ENCODE results near the gene POLR2E. TPM values are rescaled to one million over a fixed set of nuclear protein-coding genes. Genes with fewer than 3 reads are reported as not detected.
A peak's percentile ranks its signal among the peaks of the same experiment; 100 is the strongest.

POLR2E gene
- total and polyA plus RNA-seq, 11 donors: 116 to 220 (median 139) TPM

DNA sequence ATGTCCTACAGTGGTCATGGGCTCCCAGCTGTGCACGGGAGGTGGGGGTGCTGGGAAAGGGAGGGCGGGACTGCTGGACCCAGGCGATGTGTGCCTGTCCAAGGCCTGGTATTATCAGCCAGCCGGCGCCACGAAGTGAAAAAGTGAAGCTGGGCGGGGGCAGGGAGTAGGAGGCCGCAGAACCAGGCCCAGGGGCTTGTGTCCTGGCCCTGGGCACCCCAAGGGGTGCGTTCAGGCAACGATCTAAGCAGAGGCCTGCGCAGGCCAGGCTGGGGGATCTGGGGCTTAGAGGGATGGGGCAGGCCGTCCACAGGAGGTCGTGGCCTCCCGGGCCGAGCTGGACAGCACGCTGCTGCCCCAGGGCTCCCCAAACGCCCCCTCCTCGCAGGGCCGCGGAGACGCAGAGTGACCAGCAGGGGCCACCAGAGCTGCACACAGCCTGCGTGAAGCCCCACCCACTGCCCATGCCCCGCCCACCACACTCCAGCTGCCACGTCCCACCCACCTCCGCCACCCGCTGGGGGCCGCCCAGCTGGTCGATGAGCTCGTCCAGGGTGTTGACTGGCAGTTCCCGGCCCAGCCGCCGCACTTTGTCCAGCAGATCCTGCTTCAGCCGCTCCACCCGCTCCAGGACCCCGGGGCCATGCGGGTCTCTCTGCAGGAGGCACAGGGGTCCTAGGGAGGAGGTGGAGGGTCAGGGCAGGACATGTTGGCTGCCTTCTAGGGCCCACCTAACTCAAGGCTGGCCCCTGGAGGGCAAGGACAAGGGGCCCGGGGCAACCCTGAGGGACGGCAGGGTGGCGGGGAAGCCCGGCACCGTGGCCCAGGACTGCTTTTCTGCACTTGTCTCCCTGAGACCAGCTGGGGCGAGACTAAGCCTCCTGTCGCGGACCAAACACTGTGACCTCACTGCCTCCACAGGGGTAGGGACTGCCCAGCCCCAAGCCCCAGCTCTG is 18.1 kb upstream of the POLR2E start:
- intact Hi-C loops (cut with DNase I): loop anchor here (1.0 to 5.0 kb wide), 5 partner anchors 59 to 127 kb away; partner anchors contain the start of genes CBARP (in 1 of the 10) and SBNO2 (in 1 of the 10)
- Histone ChIP-seq H3K36me3 (peaks cover 0 to 96% (median 64%) of the 10 kb centered on the region in 9 donors), H3K4me1 (peaks cover 5 to 29% (median 16%) of the 10 kb centered on the region in 12 donors), H3K27me3 (no peaks in the 10 kb centered on the region), H3K4me3 (peak overlapping the region in 5 of 12 donors; percentile 16 to 37 (median 28)), H3K27ac (peak overlapping the region in 11 of 12 donors; percentile 54 to 85 (median 70)), H3K9me3 (no peaks in the 10 kb centered on the region)
- DNase-seq (peak; percentile 97 to 99 (median 97)), ATAC-seq (peak; percentile 89 to 96 (median 90))
- TF ChIP-seq CTCF (IDR thresholded peaks at IDR 0.05): peak; percentile 84 to 100 (median 97)
- no peak for TF ChIP-seq POLR2A (IDR thresholded peaks at IDR 0.05)
- 25 to 51% (median 35%) methylated on average over 12 to 44 of the region's 44 CpGs for WGBS, 4 donors

GRCh38 chr19:1112268-1113029 is 17.3 kb upstream of the POLR2E start:
- intact Hi-C loops (cut with DNase I): loop anchor here (1.0 to 5.0 kb wide), 5 partner anchors 60 to 128 kb away; partner anchors contain the start of genes CBARP (in 1 of the 10) and SBNO2 (in 1 of the 10)
- no peak overlapping the region for H3K4me3 ChIP-seq
- ATAC-seq (peak; percentile 3 to 38 (median 15)), DNase-seq (peak in 1 of 5 donors; percentile 60)
- H3K36me3 ChIP-seq: peaks cover 0 to 96% (median 62%) of the 10 kb centered on the region in 9 donors
- peaks cover 5 to 29% (median 16%) of the 10 kb centered on the region in 12 donors for H3K4me1 ChIP-seq
- no peaks in the 10 kb centered on the region for H3K27me3 ChIP-seq
- 66 to 89% (median 74%) methylated on average over 39 to 71 of the region's 71 CpGs for WGBS, 4 donors
- no peaks in the 10 kb centered on the region for H3K9me3 ChIP-seq
- TF ChIP-seq CTCF (IDR thresholded peaks at IDR 0.05): no peak
- no peak for TF ChIP-seq POLR2A (IDR thresholded peaks at IDR 0.05)
- H3K27ac ChIP-seq: peak overlapping the region in 10 of 12 donors; percentile 25 to 85 (median 72)

GRCh38 chr19:1111641-1112267 is 16.6 kb upstream of the POLR2E start:
- Histone ChIP-seq H3K27ac (peak overlapping the region in 8 of 12 donors; percentile 25 to 85 (median 72)), H3K36me3 (peaks cover 0 to 96% (median 62%) of the 10 kb centered on the region in 9 donors), H3K9me3 (no peaks in the 10 kb centered on the region), H3K4me3 (no peak overlapping the region), H3K4me1 (peaks cover 5 to 36% (median 18%) of the 10 kb centered on the region in 12 donors), H3K27me3 (no peaks in the 10 kb centered on the region)
- DNase-seq: peak in 1 of 5 donors; percentile 19
- TF ChIP-seq POLR2A (IDR thresholded peaks at IDR 0.05): no peak
- TF ChIP-seq CTCF (IDR thresholded peaks at IDR 0.05): no peak
- WGBS, 4 donors: 75 to 81% (median 77%) methylated on average over 7 to 18 of the region's 18 CpGs
- ATAC-seq: no peak
- intact Hi-C loops (cut with DNase I): loop anchor here (5.0 kb wide), 4 partner anchors 61 to 126 kb away; partner anchors contain the start of genes CBARP (in 1 of the 10) and SBNO2 (in 1 of the 10)
